Activated CD4-positive, alpha-beta T cell treated with anti-CD3 and anti-CD28 coated beads, Interleukin-2, Interleukin-6, amounts not matched to agents 100 ng/mL and 50 ng/mL, durations not matched to agents 16 hours and 8 hours (primary cell): ENCODE results near the gene CCDC3.
"Not testable (repeated sequence)": the region's sequence is repeated elsewhere in the genome, so short reads cannot be mapped to it uniquely, and the experiment has no call there.

Experiments used
- DNase-seq: peaks from one replicate; pipeline ENCODE4 v3.0.0-alpha.2; 2020

The CCDC3 gene

GRCh38 chr10:13001041-13001886, at the start of gene CCDC3:
CCDC3 (minus strand) TSS chr10:13001713; CDS start chr10:13001570, 143 bp downstream.
- DNase-seq = peak; percentile 18

- no peak for DNase-seq
Observed at GRCh38 chr10:13051126-13051694, 49.7 kb upstream of the CCDC3 start.

GRCh38 chr10:13049774-13050420, 48.4 kb upstream of the CCDC3 start:
- DNase-seq = no peak

GRCh38 chr10:13048762-13049161, 47.2 kb upstream of the CCDC3 start:
- DNase-seq = no peak

- no peak for DNase-seq
Observed at GRCh38 chr10:13047529-13048206, 46.2 kb upstream of the CCDC3 start.

- no peak for DNase-seq
Observed at GRCh38 chr10:13046851-13047528, 45.5 kb upstream of the CCDC3 start.

- no peak for DNase-seq
Observed at GRCh38 chr10:13043520-13043919, 42.0 kb upstream of the CCDC3 start.

- DNase-seq = no peak
Observed at GRCh38 chr10:13039761-13040160, 38.2 kb upstream of the CCDC3 start.

GRCh38 chr10:13038391-13038790, 36.9 kb upstream of the CCDC3 start:
- no peak for DNase-seq

GRCh38 chr10:13037832-13038231, 36.3 kb upstream of the CCDC3 start:
- no peak for DNase-seq

GRCh38 chr10:13036841-13037240, 35.3 kb upstream of the CCDC3 start:
- no peak for DNase-seq

GRCh38 chr10:13035731-13036130, 34.2 kb upstream of the CCDC3 start:
- DNase-seq = not testable (repeated sequence)

- no peak for DNase-seq
Observed at GRCh38 chr10:13026873-13027272, 25.4 kb upstream of the CCDC3 start.

- DNase-seq = no peak
Observed at GRCh38 chr10:13023754-13024153, 22.2 kb upstream of the CCDC3 start.

- DNase-seq = peak; percentile 36
Observed at GRCh38 chr10:13019280-13019679, 17.8 kb upstream of the CCDC3 start.

GRCh38 chr10:13018171-13018570, 16.7 kb upstream of the CCDC3 start:
- no peak for DNase-seq

- DNase-seq = no peak
Observed at GRCh38 chr10:13016886-13017285, 15.4 kb upstream of the CCDC3 start.

GRCh38 chr10:13016426-13016825, 14.9 kb upstream of the CCDC3 start:
- no peak for DNase-seq

- DNase-seq = no peak
Observed at GRCh38 chr10:13006037-13006436, 4.5 kb upstream of the CCDC3 start.

- no peak for DNase-seq
Observed at GRCh38 chr10:13003759-13004158, 2.2 kb upstream of the CCDC3 start.

- DNase-seq = no peak
Observed at GRCh38 chr10:13003004-13003403, 1.5 kb upstream of the CCDC3 start.

- DNase-seq = no peak
Observed at GRCh38 chr10:13001887-13002212, 337 bp upstream of the CCDC3 start.

GRCh38 chr10:13000431-13000830, 1.1 kb downstream of the CCDC3 start:
- no peak for DNase-seq
